Measurements from ENCODE around the gene NUDT21.

DNA sequence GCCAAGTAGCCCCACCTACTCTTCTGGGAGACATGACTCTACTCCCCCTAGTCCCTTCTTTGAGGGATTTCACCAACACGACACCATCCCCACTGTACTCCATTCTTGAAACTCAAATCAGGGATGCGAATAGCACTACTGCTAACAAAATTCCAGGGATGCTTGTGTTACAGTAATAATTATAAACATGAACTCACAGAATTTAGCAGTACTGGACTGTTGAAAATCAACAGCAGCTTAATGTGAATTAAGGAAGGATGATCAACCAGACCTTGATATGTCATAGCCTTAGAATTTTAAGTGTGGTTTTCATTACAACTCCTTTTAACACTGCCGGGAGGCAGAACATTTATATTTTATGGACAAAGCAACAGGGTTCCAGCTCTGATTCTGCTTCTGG, 63.7 kb downstream of the NUDT21 start:
- TF ChIP-seq POLR2AphosphoS5 (IDR thresholded peaks at IDR 0.05; ENCODE audit: low read depth, low read length), result no peak
- TF ChIP-seq POLR2A (IDR thresholded peaks at IDR 0.05; ENCODE audit: low read depth, low read length), result no peak

All from GM12892 (cell line).